RPMI7951 (cell line): ENCODE data around the gene RNU1-3. TPM values are rescaled to one million over a fixed set of nuclear protein-coding genes. Genes with fewer than 3 reads are reported as not detected.
"Not testable (repeated sequence)": the region's sequence is repeated elsewhere in the genome, so short reads cannot be mapped to it uniquely, and the experiment has no call there.

Experiments
- DNase-seq: peaks from one replicate; pipeline ENCODE4 v3.0.0-alpha.2; 2012; ENCODE audit warnings: low read depth
- total RNA-seq: library from RNA; depleted of rRNA; stranded (reverse); fragments of >200 nt; shearing (Covaris generic); gene quantifications from 2 replicates; pipeline ENCODE4 v1.2.3, GENCODE V29; 2014; rRNA removed

RNU1-3 gene
- total RNA-seq, 1 experiment from 2014 or later = under 0.01 TPM

DNA sequence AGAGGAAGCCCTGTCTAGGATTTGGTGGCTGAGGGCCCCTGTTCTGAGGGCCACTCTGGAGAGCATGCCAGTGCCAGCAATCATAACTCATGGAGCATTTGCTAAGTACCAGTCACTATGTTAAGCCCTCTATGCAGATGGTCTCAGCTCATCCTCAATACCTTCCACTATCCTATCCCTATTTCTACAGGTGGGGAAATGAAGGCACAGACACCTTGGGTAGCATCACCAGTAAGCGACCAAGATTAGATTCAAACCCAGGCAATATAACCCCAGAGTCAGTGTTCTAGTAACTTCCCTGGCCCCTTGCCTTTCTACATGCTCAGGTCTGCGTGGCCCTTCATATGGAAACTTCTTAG is 45.5 kb downstream of the RNU1-3 start:
- DNase-seq = no peak

DNA sequence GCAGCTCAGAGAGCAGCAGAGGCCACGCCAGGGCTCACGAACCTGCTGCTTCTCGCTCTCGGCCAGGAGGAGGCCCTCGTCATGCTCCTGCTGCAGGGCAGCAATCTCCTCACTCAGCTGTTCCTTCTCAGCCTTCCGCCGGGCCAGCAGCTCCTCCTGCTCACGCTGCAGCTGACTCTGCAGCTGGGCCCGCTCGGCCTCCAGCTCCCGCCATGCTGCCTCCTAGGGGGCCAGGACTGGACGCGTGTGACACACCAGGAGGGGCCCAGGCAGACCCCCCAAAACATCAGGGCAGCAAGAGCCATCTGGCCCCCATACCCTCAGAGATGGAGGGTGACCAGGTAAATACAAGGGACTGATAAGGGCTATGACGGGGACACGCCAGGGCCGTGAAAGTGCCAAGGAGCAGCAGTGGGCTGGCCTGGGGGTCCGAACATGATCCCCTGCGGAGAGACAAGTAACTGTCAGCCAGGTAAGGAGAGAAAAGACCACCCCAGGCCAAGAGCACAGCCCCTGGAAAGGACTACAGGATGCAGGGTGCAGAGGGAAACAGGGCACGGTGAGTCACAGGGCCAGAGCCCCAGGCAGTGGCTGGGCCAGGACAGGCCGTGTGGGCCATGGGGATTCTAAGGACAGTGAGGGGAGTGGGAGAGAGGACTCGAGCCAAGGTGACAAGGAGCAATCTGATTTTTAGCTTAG is 46.8 kb downstream of the RNU1-3 start:
- not testable (repeated sequence) for DNase-seq

DNA sequence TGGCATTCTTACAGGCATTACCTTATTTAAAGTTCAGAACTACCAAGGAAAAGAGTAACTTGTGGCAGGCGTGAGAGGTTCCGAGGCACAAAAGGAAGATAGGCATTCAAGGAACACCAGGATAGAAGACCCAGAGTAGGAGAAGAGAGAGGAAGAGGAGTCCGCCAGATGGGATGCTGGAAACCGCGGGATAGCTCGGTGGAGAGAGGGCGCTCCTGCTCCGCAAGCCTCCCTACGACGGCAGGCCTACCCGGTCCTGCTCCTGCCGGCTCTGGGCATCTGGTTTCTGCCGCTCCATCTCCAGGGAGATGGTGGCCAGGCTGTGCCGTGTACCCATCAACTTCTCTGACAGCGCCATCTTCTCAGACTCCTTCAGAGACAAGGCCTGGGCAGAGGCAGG is 48.0 kb downstream of the RNU1-3 start:
- DNase-seq = no peak

GRCh38 chr1:16617778-16618580 is 48.8 kb downstream of the RNU1-3 start:
- no peak for DNase-seq

DNA sequence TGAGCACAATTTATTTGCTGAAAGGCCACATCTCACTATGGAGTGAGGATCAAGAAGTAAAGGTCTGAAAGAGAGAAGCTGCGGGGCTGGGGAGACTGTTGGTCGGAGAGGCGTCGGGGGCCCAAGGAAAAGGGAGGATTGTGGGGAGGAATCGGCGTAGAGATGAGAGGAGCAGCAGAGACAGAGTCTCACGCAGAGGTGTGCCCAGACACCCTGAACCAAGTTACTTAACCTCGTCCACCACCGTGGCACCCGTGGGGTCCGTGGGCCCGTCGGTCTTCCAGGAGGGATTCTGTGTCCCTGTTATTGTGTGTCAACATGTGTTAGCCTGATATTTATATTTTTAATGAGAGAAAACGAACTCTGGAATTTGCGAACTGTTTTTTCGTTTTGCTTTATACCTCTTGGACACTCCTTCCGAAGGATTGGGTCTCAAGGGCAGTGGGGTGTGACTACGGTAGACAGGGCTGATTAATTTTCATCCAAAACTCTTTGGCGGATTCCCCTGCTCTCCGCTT is 49.6 kb downstream of the RNU1-3 start:
- DNase-seq = no peak

Other genes starting within 250 kb of the RNU1-3 start
- not detected in 2 replicates for gene SPATA21, start 229.5 kb downstream of the RNU1-3 start, total RNA-seq
- gene NECAP2, start 226.2 kb downstream of the RNU1-3 start, total RNA-seq = 88.9 and 102 TPM in 2 replicates
- gene RNU1-1, start 152.7 kb downstream of the RNU1-3 start, total RNA-seq = under 0.01 TPM in 1 of 2 replicates, not detected in the other
- gene NBPF1, start 53.4 kb downstream of the RNU1-3 start, total RNA-seq = 13.4 and 18.9 TPM in 2 replicates
- gene RNU1-4, start 73.6 kb upstream of the RNU1-3 start, total RNA-seq = under 0.01 TPM in 1 of 2 replicates, not detected in the other
- gene RNU1-2, start 229.0 kb upstream of the RNU1-3 start, total RNA-seq = under 0.01 TPM in 1 of 2 replicates, not detected in the other